Testis (tissue), 2 donors: Measurements from ENCODE around the gene MAMDC2.

Experiments
- POLR2A ChIP-seq: fragments of 450-650 bp; IDR thresholded peaks from one replicate; pipeline ENCODE4 v1.6.1; 2017; ENCODE audit warnings: antibody characterized with exemption, mild to moderate bottlenecking, moderate library complexity
- TF ChIP-seq, protein P1 (sequence below), 3 experiments: fragments of 450-650 bp in 2 of 3; fragments of 200-600 bp in 1 of 3; sonication (generic) in 1 of 3; IDR thresholded peaks; one replicate each; pipeline ENCODE4 v1.5.1; 2016 to 2019; ENCODE audit warnings: antibody characterized with exemption in 3 of 3, mild to moderate bottlenecking in 2 of 3, moderate library complexity in 1 of 3

DNA sequence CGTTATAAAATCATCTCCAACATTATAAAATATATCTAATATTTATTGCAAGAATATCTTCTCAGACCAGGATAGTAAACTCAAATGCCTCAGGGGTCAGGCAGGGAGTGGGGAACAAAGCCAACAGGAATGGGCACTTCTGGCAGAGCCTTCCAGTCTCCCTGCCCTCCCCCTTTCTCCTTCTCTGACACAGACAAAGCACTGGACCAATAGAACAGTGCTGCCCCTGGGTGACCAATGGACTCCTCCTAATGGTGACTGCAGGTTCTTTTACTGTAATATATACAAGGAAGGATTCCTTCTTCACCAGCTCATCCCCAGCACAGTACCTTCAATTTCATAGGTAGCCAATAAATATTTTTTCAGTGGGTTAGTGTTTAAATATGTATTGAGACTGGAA lies 31.1 kb upstream of the MAMDC2 start:
- TF ChIP-seq, protein P1, sequence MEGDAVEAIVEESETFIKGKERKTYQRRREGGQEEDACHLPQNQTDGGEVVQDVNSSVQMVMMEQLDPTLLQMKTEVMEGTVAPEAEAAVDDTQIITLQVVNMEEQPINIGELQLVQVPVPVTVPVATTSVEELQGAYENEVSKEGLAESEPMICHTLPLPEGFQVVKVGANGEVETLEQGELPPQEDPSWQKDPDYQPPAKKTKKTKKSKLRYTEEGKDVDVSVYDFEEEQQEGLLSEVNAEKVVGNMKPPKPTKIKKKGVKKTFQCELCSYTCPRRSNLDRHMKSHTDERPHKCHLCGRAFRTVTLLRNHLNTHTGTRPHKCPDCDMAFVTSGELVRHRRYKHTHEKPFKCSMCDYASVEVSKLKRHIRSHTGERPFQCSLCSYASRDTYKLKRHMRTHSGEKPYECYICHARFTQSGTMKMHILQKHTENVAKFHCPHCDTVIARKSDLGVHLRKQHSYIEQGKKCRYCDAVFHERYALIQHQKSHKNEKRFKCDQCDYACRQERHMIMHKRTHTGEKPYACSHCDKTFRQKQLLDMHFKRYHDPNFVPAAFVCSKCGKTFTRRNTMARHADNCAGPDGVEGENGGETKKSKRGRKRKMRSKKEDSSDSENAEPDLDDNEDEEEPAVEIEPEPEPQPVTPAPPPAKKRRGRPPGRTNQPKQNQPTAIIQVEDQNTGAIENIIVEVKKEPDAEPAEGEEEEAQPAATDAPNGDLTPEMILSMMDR (IDR thresholded peaks at IDR 0.05): no peak
- TF ChIP-seq POLR2A: no peak
